ENCODE data around the gene DDR1. TPM values are rescaled to one million over a fixed set of nuclear protein-coding genes. Genes with fewer than 3 reads are reported as not detected.
"Not testable (repeated sequence)": the region's sequence is repeated elsewhere in the genome, so short reads cannot be mapped to it uniquely, and the experiment has no call there.

DDR1 gene
- total RNA-seq, 1 experiment from 2014 or later: 0.15 TPM

DNA sequence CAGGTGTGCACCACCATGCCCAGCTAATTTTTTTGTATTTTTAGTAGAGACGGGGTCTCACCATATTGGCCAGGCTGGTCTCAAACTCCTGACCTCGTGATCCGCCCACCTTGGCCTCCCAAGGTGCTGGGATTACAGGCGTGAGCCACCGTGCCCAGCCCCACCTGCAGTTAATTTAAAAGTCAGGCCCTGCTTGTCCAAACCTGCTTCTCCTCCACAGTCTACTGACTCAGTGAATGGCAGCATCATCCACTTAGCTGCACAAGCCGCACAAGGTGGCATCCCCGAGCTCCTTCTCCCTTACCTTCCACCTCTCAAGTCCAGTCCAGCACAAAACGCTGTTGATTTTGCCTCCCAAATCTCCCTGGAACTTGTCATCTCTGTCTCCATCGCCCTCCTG lies 17.9 kb downstream of the DDR1 start:
- H3K4me2 ChIP-seq (ENCODE audit: low read depth, low read length, poor library complexity, severe bottlenecking); H3K9me2 ChIP-seq (replicated peaks; ENCODE audit: insufficient read depth, low read length); H2AFZ ChIP-seq (ENCODE audit: low read length); DNase-seq; H3K79me2 ChIP-seq (ENCODE audit: low read length); H3K4me1 ChIP-seq (ENCODE audit: low read length); H4K20me1 ChIP-seq (ENCODE audit: insufficient read depth, low read depth, low read length); H3K9me3 ChIP-seq (ENCODE audit: low read length); H3K36me3 ChIP-seq (ENCODE audit: insufficient read depth, low read length); H3K27ac ChIP-seq (ENCODE audit: low read length); H3K4me3 ChIP-seq (ENCODE audit: low read length); H3K9ac ChIP-seq (ENCODE audit: low read length); H3K27me3 ChIP-seq (ENCODE audit: low read length): not testable (repeated sequence)

DNA sequence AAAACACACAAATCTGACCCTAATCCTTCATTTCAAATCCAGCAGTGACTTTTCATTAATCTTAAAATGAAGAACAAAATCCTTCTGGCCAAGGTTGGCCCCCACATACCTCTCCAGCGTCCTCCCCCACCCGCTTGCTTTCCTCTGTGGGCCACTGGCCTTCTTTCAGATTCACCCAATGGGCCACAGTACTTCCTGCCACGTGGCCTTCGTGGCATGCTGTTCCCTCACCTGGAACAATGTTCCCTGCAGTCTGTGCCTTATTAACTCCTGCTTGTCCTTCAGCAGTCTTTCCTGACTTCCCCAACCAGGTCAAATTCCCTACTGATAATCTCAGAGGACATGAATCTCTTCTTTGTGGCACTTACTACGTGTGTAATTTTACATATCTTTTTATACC lies 18.4 kb downstream of the DDR1 start:
- Histone ChIP-seq H4K20me1 (ENCODE audit: insufficient read depth, low read depth, low read length) (no peaks in the 10 kb centered on the region), H3K9me3 (ENCODE audit: low read length) (no peaks in the 10 kb centered on the region), H3K27me3 (ENCODE audit: low read length) (no peaks in the 10 kb centered on the region), H3K36me3 (ENCODE audit: insufficient read depth, low read length) (no peaks in the 10 kb centered on the region), H3K4me1 (ENCODE audit: low read length) (no peaks in the 10 kb centered on the region), H3K4me2 (ENCODE audit: low read depth, low read length, poor library complexity, severe bottlenecking) (no peak overlapping the region), H3K27ac (ENCODE audit: low read length) (no peak overlapping the region), H3K4me3 (ENCODE audit: low read length) (no peak overlapping the region), H2AFZ (ENCODE audit: low read length) (no peak overlapping the region), H3K79me2 (ENCODE audit: low read length) (no peaks in the 10 kb centered on the region), H3K9ac (ENCODE audit: low read length) (no peak overlapping the region), H3K9me2 (replicated peaks; ENCODE audit: insufficient read depth, low read length) (no peaks in the 10 kb centered on the region)
- no peak for DNase-seq

DNA sequence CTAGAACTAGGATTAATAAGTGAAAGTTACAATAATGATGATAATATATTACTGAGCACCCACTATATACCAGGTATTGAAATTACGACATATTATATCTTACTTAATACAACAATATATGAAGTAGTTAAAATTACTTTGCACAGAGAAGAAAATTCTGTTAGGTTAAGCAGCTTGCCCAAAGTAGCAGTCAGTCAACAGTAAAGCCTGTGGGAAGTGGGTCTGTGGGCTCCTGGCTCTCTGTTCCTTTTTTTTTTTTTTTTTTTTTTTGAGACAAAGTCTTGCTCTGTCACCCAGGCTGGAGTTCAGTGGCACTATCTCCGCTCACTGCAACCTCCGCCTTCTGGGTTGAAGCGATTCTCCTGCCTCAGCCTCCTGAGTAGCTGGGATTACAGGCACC lies 18.9 kb downstream of the DDR1 start:
- H3K9ac ChIP-seq (ENCODE audit: low read length): no peak overlapping the region
- H2AFZ ChIP-seq (ENCODE audit: low read length): no peak overlapping the region
- H3K4me2 ChIP-seq (ENCODE audit: low read depth, low read length, poor library complexity, severe bottlenecking): no peak overlapping the region
- H4K20me1 ChIP-seq (ENCODE audit: insufficient read depth, low read depth, low read length): no peaks in the 10 kb centered on the region
- H3K36me3 ChIP-seq (ENCODE audit: insufficient read depth, low read length): no peaks in the 10 kb centered on the region
- no peaks in the 10 kb centered on the region for H3K9me3 ChIP-seq (ENCODE audit: low read length)
- no peak for DNase-seq
- H3K27ac ChIP-seq (ENCODE audit: low read length): no peak overlapping the region
- peaks cover 2% of the 10 kb centered on the region for H3K79me2 ChIP-seq (ENCODE audit: low read length)
- no peak overlapping the region for H3K4me3 ChIP-seq (ENCODE audit: low read length)
- H3K27me3 ChIP-seq (ENCODE audit: low read length): no peaks in the 10 kb centered on the region
- H3K9me2 ChIP-seq (replicated peaks; ENCODE audit: insufficient read depth, low read length): no peaks in the 10 kb centered on the region
- no peaks in the 10 kb centered on the region for H3K4me1 ChIP-seq (ENCODE audit: low read length)

DNA sequence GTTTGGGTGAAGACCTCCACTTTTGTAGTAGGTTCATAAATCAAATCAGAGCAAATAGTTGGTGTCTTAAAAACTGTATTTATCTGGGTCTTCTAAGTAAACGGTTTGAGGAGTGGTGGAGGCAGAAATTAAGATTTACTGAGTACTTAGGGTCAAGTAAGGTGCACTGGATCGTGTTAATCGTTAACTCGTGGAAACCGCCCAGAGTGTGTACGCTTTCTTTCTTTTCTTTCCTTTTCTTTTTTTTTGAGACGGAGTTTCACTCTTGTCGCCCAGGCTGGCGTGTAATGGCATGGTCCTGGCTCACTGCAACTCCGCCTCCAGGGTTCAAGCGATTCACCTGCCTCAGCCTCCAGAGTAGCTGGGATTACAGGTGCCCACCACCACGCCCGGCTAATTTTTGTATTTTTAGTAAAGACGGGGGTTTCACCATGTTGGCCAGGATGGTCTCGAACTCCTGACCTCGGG lies 23.0 kb downstream of the DDR1 start:
- not testable (repeated sequence) for H3K9ac ChIP-seq (ENCODE audit: low read length); H2AFZ ChIP-seq (ENCODE audit: low read length); H4K20me1 ChIP-seq (ENCODE audit: insufficient read depth, low read depth, low read length); H3K36me3 ChIP-seq (ENCODE audit: insufficient read depth, low read length); H3K4me1 ChIP-seq (ENCODE audit: low read length); H3K9me2 ChIP-seq (replicated peaks; ENCODE audit: insufficient read depth, low read length); DNase-seq; H3K27me3 ChIP-seq (ENCODE audit: low read length); H3K27ac ChIP-seq (ENCODE audit: low read length); H3K9me3 ChIP-seq (ENCODE audit: low read length)
- peaks cover 17% of the 10 kb centered on the region for H3K79me2 ChIP-seq (ENCODE audit: low read length)
- peak overlapping the region; percentile 81 for H3K4me2 ChIP-seq (ENCODE audit: low read depth, low read length, poor library complexity, severe bottlenecking)
- peak overlapping the region; percentile 97; the same call in 1 of the 2 replicates for H3K4me3 ChIP-seq (ENCODE audit: low read length)

DNA sequence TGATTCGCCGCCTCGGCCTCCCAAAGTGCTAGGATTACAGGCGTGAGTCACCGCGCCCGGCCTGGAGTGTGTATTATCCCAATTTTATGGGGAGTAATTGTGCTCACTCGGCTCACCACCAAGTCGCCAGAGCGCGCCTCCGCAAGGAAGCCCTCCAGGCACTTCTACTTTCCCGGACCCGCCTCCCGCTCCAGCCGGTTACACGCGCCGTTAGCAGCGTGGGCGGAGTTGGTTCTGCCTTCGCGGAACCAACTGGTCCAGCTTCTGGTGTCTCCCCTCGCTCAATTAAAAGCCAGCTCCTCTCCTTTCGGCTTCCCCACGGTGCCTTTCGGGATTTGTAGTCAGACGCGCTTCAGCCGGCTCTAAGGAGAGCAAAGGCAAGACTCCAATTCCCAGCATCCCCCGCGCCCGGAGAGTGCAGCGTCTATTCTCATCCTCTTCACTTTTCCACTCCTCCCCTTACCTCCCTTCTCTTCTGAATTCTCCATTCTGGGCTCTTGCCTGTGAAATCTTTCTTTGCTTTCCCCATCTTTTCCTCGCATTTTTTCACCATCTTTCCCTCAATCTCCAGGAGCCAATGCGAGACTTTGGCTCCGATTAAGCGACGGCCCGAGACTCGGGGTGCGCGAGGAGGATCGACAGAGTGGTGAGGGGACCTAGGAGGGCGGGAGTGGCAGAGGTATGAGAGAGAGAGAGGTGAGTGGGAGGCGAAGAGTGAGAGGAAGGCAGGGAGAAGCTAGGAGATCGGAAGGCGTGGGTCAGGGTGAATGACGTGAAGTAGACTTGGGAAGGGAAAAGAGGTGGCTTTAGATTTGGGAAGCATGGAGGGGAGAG lies 23.7 kb downstream of the DDR1 start, which contains the start of gene GTF2H4:
TSS of gene GTF2H4 (plus strand) at position 450 of the 834 bp plus-strand sequence.
- peak; percentile 99 for DNase-seq
- Histone ChIP-seq H3K4me3 (ENCODE audit: low read length) (peak within 1 kb of the TSS; percentile 97), H3K4me1 (ENCODE audit: low read length) (peaks cover 9% of the 10 kb centered on the region), H3K9ac (ENCODE audit: low read length) (peak within 1 kb of the TSS; percentile 89), H4K20me1 (ENCODE audit: insufficient read depth, low read depth, low read length) (no peaks in the 10 kb centered on the region), H3K9me3 (ENCODE audit: low read length) (no peaks in the 10 kb centered on the region), H3K27ac (ENCODE audit: low read length) (no peak within 1 kb of the TSS), H3K27me3 (ENCODE audit: low read length) (no peaks in the 10 kb centered on the region), H2AFZ (ENCODE audit: low read length) (peak within 1 kb of the TSS; percentile 97), H3K9me2 (replicated peaks; ENCODE audit: insufficient read depth, low read length) (no peaks in the 10 kb centered on the region), H3K4me2 (ENCODE audit: low read depth, low read length, poor library complexity, severe bottlenecking) (peak within 1 kb of the TSS; percentile 81), H3K36me3 (ENCODE audit: insufficient read depth, low read length) (no peaks in the 10 kb centered on the region), H3K79me2 (ENCODE audit: low read length) (peaks cover 17% of the 10 kb centered on the region)

DNA sequence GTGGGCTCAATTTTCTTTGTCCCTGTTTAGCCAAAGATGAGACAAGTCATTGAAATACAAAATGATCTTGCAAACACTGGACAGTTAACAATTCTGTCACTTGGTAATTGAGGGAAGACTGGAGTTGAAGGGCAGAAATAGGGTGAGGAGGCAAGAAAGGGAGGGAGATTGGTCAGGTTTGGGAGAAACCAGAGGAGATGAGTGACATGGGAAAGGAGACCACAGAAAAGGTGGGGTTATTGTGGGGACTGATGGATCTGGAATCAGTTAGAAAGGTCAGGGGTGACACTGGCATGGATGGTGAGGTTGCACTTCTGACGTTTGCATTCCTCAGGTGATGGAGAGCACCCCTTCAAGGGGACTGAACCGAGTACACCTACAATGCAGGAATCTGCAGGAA lies 24.4 kb downstream of the DDR1 start:
- no peak overlapping the region for H3K27ac ChIP-seq (ENCODE audit: low read length)
- H3K36me3 ChIP-seq (ENCODE audit: insufficient read depth, low read length): no peaks in the 10 kb centered on the region
- no peaks in the 10 kb centered on the region for H3K9me2 ChIP-seq (replicated peaks; ENCODE audit: insufficient read depth, low read length)
- no peak overlapping the region; the same call in 1 of the 2 replicates for H2AFZ ChIP-seq (ENCODE audit: low read length)
- H3K9ac ChIP-seq (ENCODE audit: low read length): peak overlapping the region; percentile 89
- H3K4me1 ChIP-seq (ENCODE audit: low read length): peaks cover 14% of the 10 kb centered on the region
- H3K9me3 ChIP-seq (ENCODE audit: low read length): no peaks in the 10 kb centered on the region
- peaks cover 17% of the 10 kb centered on the region for H3K79me2 ChIP-seq (ENCODE audit: low read length)
- H3K27me3 ChIP-seq (ENCODE audit: low read length): no peaks in the 10 kb centered on the region
- H3K4me3 ChIP-seq (ENCODE audit: low read length): peak overlapping the region; percentile 97
- H4K20me1 ChIP-seq (ENCODE audit: insufficient read depth, low read depth, low read length): no peaks in the 10 kb centered on the region
- peak overlapping the region; percentile 81 for H3K4me2 ChIP-seq (ENCODE audit: low read depth, low read length, poor library complexity, severe bottlenecking)
- no peak for DNase-seq

DNA sequence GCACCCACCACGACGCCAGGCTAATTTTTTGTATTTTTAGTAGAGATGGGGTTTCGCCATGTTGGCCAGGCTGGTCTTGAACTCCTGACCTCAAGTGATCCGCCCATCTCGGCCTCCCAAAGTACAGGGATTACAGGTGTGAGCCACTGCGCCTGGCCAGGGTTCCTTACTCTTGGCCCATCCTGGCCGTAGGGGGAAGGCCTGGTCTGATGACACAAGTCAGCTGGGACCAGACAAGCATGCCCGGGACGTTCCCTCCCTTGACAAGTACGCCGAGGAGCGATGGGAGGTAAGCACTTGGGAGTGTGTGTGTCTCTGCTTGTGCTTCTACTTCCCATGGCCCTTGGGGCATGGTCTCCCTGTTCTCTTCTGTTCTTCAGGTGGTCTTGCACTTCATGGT lies 26.2 kb downstream of the DDR1 start:
- not testable (repeated sequence) for H3K9me3 ChIP-seq (ENCODE audit: low read length); H3K9ac ChIP-seq (ENCODE audit: low read length); H3K4me2 ChIP-seq (ENCODE audit: low read depth, low read length, poor library complexity, severe bottlenecking); H2AFZ ChIP-seq (ENCODE audit: low read length); H3K4me3 ChIP-seq (ENCODE audit: low read length); H3K36me3 ChIP-seq (ENCODE audit: insufficient read depth, low read length); H3K27me3 ChIP-seq (ENCODE audit: low read length); H4K20me1 ChIP-seq (ENCODE audit: insufficient read depth, low read depth, low read length); DNase-seq; H3K9me2 ChIP-seq (replicated peaks; ENCODE audit: insufficient read depth, low read length); H3K27ac ChIP-seq (ENCODE audit: low read length)
- Histone ChIP-seq H3K4me1 (ENCODE audit: low read length) (peaks cover 25% of the 10 kb centered on the region), H3K79me2 (ENCODE audit: low read length) (peaks cover 29% of the 10 kb centered on the region)

DNA sequence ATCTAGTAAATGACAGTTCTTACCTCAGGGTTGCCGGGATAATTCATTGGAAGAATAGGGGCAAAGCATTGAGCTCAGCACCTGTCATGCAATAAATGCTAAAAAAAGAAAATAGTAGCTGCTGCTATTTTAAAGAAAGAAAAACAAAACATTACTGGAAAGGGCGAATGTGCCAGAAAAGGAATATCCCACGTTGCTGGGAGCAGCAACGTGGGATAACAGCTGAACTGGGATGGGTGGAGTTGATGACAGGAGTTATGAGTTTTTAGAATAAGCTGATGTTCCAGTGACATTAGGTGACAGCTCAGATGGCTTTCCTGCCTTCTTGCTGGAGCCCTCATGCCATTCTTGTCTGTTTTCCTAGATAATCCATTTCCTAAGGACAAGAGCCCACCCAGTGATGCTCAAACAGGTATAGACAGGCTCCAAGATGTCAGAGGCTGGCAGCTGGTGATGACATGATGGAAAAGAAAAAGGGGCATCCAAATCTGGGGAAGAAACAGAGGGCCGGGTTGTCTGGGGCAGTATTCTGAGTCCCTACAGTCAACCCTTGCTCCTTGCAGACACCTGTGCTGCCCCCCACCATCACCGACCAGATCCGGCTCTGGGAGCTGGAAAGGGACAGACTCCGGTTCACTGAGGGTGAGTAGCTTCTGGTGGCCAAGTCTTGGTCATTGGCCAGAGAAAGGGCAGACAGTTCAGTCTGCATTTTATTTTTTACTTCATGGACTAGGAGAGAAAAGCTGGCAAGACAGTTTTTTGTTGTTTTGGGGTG lies 28.6 kb downstream of the DDR1 start:
- Histone ChIP-seq H3K4me3 (ENCODE audit: low read length) (peak overlapping the region; percentile 81; the same call in 1 of the 2 replicates), H3K79me2 (ENCODE audit: low read length) (peaks cover 42% of the 10 kb centered on the region), H3K9me3 (ENCODE audit: low read length) (no peaks in the 10 kb centered on the region), H3K9ac (ENCODE audit: low read length) (0 out of 2 replicates have a peak overlapping the region, but pooled peaks have one; percentile 90), H3K4me2 (ENCODE audit: low read depth, low read length, poor library complexity, severe bottlenecking) (peak overlapping the region; percentile 97), H2AFZ (ENCODE audit: low read length) (peak overlapping the region; percentile 96; the same call in 1 of the 2 replicates), H4K20me1 (ENCODE audit: insufficient read depth, low read depth, low read length) (no peaks in the 10 kb centered on the region), H3K9me2 (replicated peaks; ENCODE audit: insufficient read depth, low read length) (no peaks in the 10 kb centered on the region), H3K36me3 (ENCODE audit: insufficient read depth, low read length) (peaks cover 12% of the 10 kb centered on the region; the same call in 1 of the 2 replicates), H3K27ac (ENCODE audit: low read length) (no peak overlapping the region), H3K4me1 (ENCODE audit: low read length) (peaks cover 31% of the 10 kb centered on the region), H3K27me3 (ENCODE audit: low read length) (no peaks in the 10 kb centered on the region)
- DNase-seq: no peak
